Liver (tissue), 9 donors: Measurements from ENCODE around the gene ITGB1. TPM values are rescaled to one million over a fixed set of nuclear protein-coding genes. Genes with fewer than 3 reads are reported as not detected.

Experiments
- DNase-seq: peaks from one replicate; pipeline ENCODE4 v3.0.0-alpha.2; 2017; ENCODE audit warnings: low spot score
- H3K27ac ChIP-seq, 2 donors: one replicate each; pipeline ENCODE4 v1.7.0; 2013; ENCODE audit warnings: inconsistent platforms in 2 of 2, low read length in 2 of 2, control low read depth in 1 of 2, low read depth in 1 of 2, mild to moderate bottlenecking in 1 of 2
- H3K27me3 ChIP-seq, 4 donors: one replicate each; pipeline versions ENCODE4 v1.6.1 to v1.7.0; 2013; ENCODE audit warnings: low read length in 3 of 4, inconsistent platforms in 1 of 4, mild to moderate bottlenecking in 1 of 4, moderate library complexity in 1 of 4; ENCODE audit not compliant: control insufficient read depth in 4 of 4, insufficient read depth in 4 of 4
- H3K36me3 ChIP-seq, 4 donors: one replicate each; pipeline versions ENCODE4 v1.6.1 to v1.7.0; 2013; ENCODE audit warnings: low read length in 3 of 4, mild to moderate bottlenecking in 3 of 4, low read depth in 1 of 4, moderate library complexity in 1 of 4; ENCODE audit not compliant: control insufficient read depth in 4 of 4, insufficient read depth in 3 of 4
- H3K4me1 ChIP-seq, 4 donors: one replicate each; pipeline versions ENCODE4 v1.6.1 to v1.7.0; 2013; ENCODE audit warnings: low read length in 3 of 4, mild to moderate bottlenecking in 3 of 4, moderate library complexity in 1 of 4; ENCODE audit not compliant: control insufficient read depth in 4 of 4, insufficient read depth in 4 of 4
- H3K4me3 ChIP-seq, 3 donors: one replicate each; pipeline versions ENCODE4 v1.6.1 to v1.7.0; 2013; ENCODE audit warnings: low read length in 3 of 3, control low read depth in 1 of 3, low read depth in 1 of 3, mild to moderate bottlenecking in 1 of 3
- H3K9ac ChIP-seq, 2 donors: one replicate each; pipeline ENCODE4 v1.7.0; 2013; ENCODE audit warnings: low read length in 2 of 2, mild to moderate bottlenecking in 2 of 2, moderate library complexity in 2 of 2, control low read depth in 1 of 2, low read depth in 1 of 2
- H3K9me3 ChIP-seq, 4 donors: one replicate each; pipeline versions ENCODE4 v1.6.1 to v1.7.0; 2013; ENCODE audit warnings: low read length in 3 of 4; ENCODE audit not compliant: control insufficient read depth in 4 of 4
- EGR1 ChIP-seq, 2 donors: IDR thresholded peaks; 2 replicates each; pipeline ENCODE4 v1.6.1; 2016 to 2018; ENCODE audit warnings: antibody characterized with exemption in 2 of 2, low read depth in 2 of 2
- GABPA ChIP-seq, 2 donors: IDR thresholded peaks in 1 of 2; conservative IDR thresholded peaks in 1 of 2; 2 replicates each; pipeline ENCODE4 v1.6.1; 2016; ENCODE audit warnings: antibody characterized with exemption in 2 of 2, mild to moderate bottlenecking in 1 of 2, moderate library complexity in 1 of 2
- HNF4G ChIP-seq: IDR thresholded peaks from 2 replicates; pipeline ENCODE4 v1.6.1; 2016; ENCODE audit warnings: antibody characterized with exemption
- JUND ChIP-seq, 2 donors: IDR thresholded peaks; 2 replicates each; pipeline ENCODE4 v1.6.1; 2016; ENCODE audit warnings: antibody characterized with exemption in 2 of 2
- NR2F2 ChIP-seq: IDR thresholded peaks from 2 replicates; pipeline ENCODE4 v1.6.1; 2016; ENCODE audit warnings: antibody characterized with exemption
- RAD21 ChIP-seq, 2 donors: IDR thresholded peaks; 2 replicates each; pipeline ENCODE4 v1.6.1; 2016; ENCODE audit warnings: antibody characterized with exemption in 2 of 2, mild to moderate bottlenecking in 2 of 2
- RXRA ChIP-seq, 2 donors: IDR thresholded peaks; 2 replicates each; pipeline ENCODE4 v1.6.1; 2017 to 2018; ENCODE audit warnings: antibody characterized with exemption in 2 of 2, mild to moderate bottlenecking in 1 of 2
- YY1 ChIP-seq: IDR thresholded peaks from 2 replicates; pipeline ENCODE4 v1.6.1; 2016; ENCODE audit warnings: antibody characterized with exemption, mild to moderate bottlenecking
- WGBS: extraction: QIAGEN DNeasy Blood & Tissue Kit; methylation state at CpG from one replicate; pipeline ENCODE4 v1.1.7; 2013; 5-methylcytosine and 5-hydroxymethylcytosine counted together
- polyA plus RNA-seq, 2 donors: library from polyadenylated mRNA; stranded (reverse) in 1 of 2; unstranded in 1 of 2; fragments of 200-250 nt in 1 of 2; fragments of >200 nt in 1 of 2; fragmentation: Nextera tagmentation in 1 of 2; extraction: Ambion mirVana in 1 of 2; gene quantifications; one replicate each; pipeline versions ENCODE4 v1.2.1 to v1.2.3, GENCODE V29; 2013 to 2015
- total RNA-seq, 2 donors: library from RNA; depleted of rRNA; stranded (reverse); fragments of >200 nt; gene quantifications; one replicate each; pipeline ENCODE4 v1.2.3, GENCODE V29; 2014
- TF ChIP-seq, protein P1 (sequence below): IDR thresholded peaks from 2 replicates; pipeline ENCODE4 v1.6.1; 2016; ENCODE audit warnings: antibody characterized with exemption
- TF ChIP-seq, protein P2 (sequence below): IDR thresholded peaks from 2 replicates; pipeline ENCODE4 v1.6.1; 2016; ENCODE audit warnings: antibody characterized with exemption, mild to moderate bottlenecking
- TF ChIP-seq, protein P3 (sequence below): IDR thresholded peaks from 2 replicates; pipeline ENCODE4 v1.6.1; 2016; ENCODE audit warnings: antibody characterized with exemption
- TF ChIP-seq, protein P4 (sequence below): fragments of 150-350 bp; IDR thresholded peaks from 2 replicates; pipeline ENCODE4 v1.5.1; 2017; ENCODE audit warnings: improper control_type of control experiment, low read depth, low read length; ENCODE audit not compliant: missing input control
- TF ChIP-seq, protein P5 (sequence below): IDR thresholded peaks from 2 replicates; pipeline ENCODE4 v1.6.1; 2016; ENCODE audit warnings: antibody characterized with exemption
- donor health status: healthy.
- donor health status: healthy.
- donor health status: healthy.
- donor health status: healthy.
- donor health status: healthy.

ITGB1 gene
- total and polyA plus RNA-seq, 4 donors = 109 to 308 (median 221) TPM

DNA sequence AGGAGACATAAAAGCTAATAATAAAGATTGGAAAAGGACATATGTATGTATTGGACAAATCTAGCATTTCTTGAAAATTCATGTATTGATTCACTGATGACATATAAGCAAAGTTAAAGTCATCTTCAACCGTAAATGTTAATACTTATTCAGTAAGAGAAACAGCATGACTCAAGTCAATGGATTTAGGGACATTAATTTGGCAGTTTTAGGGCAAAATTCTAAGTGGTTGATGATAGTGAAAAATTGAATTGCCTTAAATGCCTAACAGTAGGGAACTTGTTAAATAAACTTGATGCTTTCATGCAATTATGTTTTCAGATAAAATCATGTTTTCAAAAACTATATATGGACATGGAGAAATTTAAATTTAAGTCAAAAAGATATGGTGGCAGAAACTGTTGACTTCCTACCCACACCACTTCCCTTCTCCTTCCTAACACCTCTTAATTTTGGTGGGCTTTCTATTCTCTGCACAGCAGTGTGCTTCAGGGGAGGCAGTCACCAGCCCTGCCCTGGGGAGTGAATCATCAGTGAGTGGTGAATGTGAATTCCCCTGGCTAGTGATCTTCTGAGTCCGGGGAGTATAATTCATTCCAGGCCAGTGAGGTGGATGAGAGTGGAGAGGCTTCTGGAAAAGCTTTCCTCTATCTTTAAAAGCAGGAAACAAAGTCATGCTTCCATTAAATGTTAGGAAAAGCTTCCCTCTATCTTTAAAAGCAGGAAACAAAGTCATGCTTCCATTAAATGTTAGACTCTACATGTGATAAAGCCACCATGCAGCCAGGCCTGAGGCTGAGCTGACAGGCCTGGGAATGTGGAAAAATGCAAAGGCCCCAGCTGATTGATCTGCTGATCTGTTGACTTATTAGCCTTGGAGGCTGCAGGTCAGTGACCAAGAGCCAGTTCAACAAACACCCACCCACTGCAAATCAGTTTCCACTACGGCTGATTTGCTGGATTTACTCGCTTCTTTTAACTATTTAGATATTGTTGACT, 25.2 kb upstream of the ITGB1 start (continued):
- TF ChIP-seq, protein P1, sequence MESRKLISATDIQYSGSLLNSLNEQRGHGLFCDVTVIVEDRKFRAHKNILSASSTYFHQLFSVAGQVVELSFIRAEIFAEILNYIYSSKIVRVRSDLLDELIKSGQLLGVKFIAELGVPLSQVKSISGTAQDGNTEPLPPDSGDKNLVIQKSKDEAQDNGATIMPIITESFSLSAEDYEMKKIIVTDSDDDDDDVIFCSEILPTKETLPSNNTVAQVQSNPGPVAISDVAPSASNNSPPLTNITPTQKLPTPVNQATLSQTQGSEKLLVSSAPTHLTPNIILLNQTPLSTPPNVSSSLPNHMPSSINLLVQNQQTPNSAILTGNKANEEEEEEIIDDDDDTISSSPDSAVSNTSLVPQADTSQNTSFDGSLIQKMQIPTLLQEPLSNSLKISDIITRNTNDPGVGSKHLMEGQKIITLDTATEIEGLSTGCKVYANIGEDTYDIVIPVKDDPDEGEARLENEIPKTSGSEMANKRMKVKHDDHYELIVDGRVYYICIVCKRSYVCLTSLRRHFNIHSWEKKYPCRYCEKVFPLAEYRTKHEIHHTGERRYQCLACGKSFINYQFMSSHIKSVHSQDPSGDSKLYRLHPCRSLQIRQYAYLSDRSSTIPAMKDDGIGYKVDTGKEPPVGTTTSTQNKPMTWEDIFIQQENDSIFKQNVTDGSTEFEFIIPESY = peak; percentile 81
- TF ChIP-seq RAD21 (IDR thresholded peaks at IDR 0.05) (peak; percentile 9 to 27), HNF4G (no peak), JUND (IDR thresholded peaks at IDR 0.05) (peak; percentile 47 to 48), NR2F2 (peak; percentile 80)
- TF ChIP-seq, protein P2, sequence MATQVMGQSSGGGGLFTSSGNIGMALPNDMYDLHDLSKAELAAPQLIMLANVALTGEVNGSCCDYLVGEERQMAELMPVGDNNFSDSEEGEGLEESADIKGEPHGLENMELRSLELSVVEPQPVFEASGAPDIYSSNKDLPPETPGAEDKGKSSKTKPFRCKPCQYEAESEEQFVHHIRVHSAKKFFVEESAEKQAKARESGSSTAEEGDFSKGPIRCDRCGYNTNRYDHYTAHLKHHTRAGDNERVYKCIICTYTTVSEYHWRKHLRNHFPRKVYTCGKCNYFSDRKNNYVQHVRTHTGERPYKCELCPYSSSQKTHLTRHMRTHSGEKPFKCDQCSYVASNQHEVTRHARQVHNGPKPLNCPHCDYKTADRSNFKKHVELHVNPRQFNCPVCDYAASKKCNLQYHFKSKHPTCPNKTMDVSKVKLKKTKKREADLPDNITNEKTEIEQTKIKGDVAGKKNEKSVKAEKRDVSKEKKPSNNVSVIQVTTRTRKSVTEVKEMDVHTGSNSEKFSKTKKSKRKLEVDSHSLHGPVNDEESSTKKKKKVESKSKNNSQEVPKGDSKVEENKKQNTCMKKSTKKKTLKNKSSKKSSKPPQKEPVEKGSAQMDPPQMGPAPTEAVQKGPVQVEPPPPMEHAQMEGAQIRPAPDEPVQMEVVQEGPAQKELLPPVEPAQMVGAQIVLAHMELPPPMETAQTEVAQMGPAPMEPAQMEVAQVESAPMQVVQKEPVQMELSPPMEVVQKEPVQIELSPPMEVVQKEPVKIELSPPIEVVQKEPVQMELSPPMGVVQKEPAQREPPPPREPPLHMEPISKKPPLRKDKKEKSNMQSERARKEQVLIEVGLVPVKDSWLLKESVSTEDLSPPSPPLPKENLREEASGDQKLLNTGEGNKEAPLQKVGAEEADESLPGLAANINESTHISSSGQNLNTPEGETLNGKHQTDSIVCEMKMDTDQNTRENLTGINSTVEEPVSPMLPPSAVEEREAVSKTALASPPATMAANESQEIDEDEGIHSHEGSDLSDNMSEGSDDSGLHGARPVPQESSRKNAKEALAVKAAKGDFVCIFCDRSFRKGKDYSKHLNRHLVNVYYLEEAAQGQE = peak; percentile 87

DNA sequence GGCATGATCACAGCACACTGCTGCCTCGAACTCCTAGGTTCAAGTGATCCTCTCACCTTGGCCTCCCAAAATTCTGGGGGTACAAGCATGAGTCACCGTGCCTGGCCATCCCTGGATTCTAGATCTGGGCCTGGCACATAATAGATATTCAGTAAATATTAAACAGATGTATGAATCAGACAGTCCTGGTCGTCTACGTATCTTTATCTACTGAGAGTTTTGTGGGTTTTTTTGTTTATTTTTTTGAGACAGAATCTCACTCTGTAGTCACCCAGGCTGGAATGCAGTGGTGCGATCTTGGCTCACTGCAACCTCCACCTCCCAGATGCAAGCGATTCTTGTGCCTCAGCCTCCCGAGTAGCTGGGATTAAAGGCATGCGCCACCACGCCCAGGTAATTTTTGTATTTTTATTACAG, 24.3 kb upstream of the ITGB1 start:
- WGBS = 59% methylated on average over 9 of the region's 9 CpGs
- TF ChIP-seq HNF4G (no peak), RXRA (IDR thresholded peaks at IDR 0.05) (no peak), GABPA (IDR thresholded peaks at IDR 0.05 in 1 of 2, conservative IDR thresholded peaks at IDR 0.05 in 1 of 2) (no peak), EGR1 (IDR thresholded peaks at IDR 0.05; ENCODE audit: low read depth in 2 of 2) (no peak), RAD21 (IDR thresholded peaks at IDR 0.05) (no peak), YY1 (no peak)
- TF ChIP-seq, protein P3, sequence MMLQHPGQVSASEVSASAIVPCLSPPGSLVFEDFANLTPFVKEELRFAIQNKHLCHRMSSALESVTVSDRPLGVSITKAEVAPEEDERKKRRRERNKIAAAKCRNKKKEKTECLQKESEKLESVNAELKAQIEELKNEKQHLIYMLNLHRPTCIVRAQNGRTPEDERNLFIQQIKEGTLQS = no peak
- TF ChIP-seq, protein P4, sequence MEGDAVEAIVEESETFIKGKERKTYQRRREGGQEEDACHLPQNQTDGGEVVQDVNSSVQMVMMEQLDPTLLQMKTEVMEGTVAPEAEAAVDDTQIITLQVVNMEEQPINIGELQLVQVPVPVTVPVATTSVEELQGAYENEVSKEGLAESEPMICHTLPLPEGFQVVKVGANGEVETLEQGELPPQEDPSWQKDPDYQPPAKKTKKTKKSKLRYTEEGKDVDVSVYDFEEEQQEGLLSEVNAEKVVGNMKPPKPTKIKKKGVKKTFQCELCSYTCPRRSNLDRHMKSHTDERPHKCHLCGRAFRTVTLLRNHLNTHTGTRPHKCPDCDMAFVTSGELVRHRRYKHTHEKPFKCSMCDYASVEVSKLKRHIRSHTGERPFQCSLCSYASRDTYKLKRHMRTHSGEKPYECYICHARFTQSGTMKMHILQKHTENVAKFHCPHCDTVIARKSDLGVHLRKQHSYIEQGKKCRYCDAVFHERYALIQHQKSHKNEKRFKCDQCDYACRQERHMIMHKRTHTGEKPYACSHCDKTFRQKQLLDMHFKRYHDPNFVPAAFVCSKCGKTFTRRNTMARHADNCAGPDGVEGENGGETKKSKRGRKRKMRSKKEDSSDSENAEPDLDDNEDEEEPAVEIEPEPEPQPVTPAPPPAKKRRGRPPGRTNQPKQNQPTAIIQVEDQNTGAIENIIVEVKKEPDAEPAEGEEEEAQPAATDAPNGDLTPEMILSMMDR = no peak
- TF ChIP-seq, protein P2 = no peak
- TF ChIP-seq, protein P5, sequence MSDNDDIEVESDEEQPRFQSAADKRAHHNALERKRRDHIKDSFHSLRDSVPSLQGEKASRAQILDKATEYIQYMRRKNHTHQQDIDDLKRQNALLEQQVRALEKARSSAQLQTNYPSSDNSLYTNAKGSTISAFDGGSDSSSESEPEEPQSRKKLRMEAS = no peak
- Histone ChIP-seq H3K9me3 (no peaks in the 10 kb centered on the region), H3K27me3 (no peaks in the 10 kb centered on the region), H3K9ac (peak overlapping the region; percentile 5 to 92), H3K4me3 (no peak overlapping the region), H3K36me3 (no peaks in the 10 kb centered on the region), H3K4me1 (peaks cover 12 to 33% (median 20%) of the 10 kb centered on the region in 4 donors), H3K27ac (peak overlapping the region; percentile 91 to 96)
- no peak for DNase-seq
